Tibial nerve (tissue), 4 donors: ENCODE measurements around the gene ACP6. TPM values are rescaled to one million over a fixed set of nuclear protein-coding genes. Genes with fewer than 3 reads are reported as not detected.
"Not testable (repeated sequence)": the region's sequence is repeated elsewhere in the genome, so short reads cannot be mapped to it uniquely, and the experiment has no call there.

Experiments used
- DNase-seq, 2 donors: peaks; one replicate each; pipeline ENCODE4 v3.0.0-alpha.2; 2019; ENCODE audit warnings: low spot score in 2 of 2
- H3K27ac ChIP-seq, 4 donors: fragments of 200-600 bp; sonication (generic) in 3 of 4; one replicate each; pipeline ENCODE4 v1.5.1; 2017 to 2019; ENCODE audit warnings: mild to moderate bottlenecking in 1 of 4
- H3K27me3 ChIP-seq, 2 donors: fragments of 200-600 bp; sonication (generic) in 1 of 2; one replicate each; pipeline versions ENCODE4 v1.5.1 to v1.6.0; 2017 to 2019
- H3K36me3 ChIP-seq, 3 donors: fragments of 200-600 bp; sonication (generic); one replicate each; pipeline ENCODE4 v1.5.1; 2018 to 2019
- H3K4me1 ChIP-seq, 4 donors: fragments of 200-600 bp; sonication (generic) in 3 of 4; one replicate each; pipeline ENCODE4 v1.5.1; 2017 to 2019
- H3K4me3 ChIP-seq, 4 donors: fragments of 200-600 bp; sonication (generic) in 3 of 4; one replicate each; pipeline ENCODE4 v1.5.1; 2017 to 2019; ENCODE audit warnings: mild to moderate bottlenecking in 1 of 4, moderate library complexity in 1 of 4
- H3K9me3 ChIP-seq, 4 donors: fragments of 200-600 bp; sonication (generic) in 3 of 4; one replicate each; pipeline ENCODE4 v1.5.1; 2017 to 2019
- EP300 ChIP-seq, 2 donors: sonication (generic); formaldehyde crosslinking; IDR thresholded peaks; one replicate each; pipeline ENCODE4 v1.6.1; 2017; ENCODE audit warnings: antibody characterized with exemption in 2 of 2, mild to moderate bottlenecking in 1 of 2
- POLR2A ChIP-seq, 2 donors: fragments of 450-650 bp; IDR thresholded peaks; one replicate each; pipeline ENCODE4 v1.6.1; 2017; ENCODE audit warnings: antibody characterized with exemption in 2 of 2, mild to moderate bottlenecking in 2 of 2, moderate library complexity in 2 of 2
- WGBS, 2 donors: methylation state at CpG; one replicate each; pipeline ENCODE4 v1.1.5; 2018; 5-methylcytosine and 5-hydroxymethylcytosine counted together
- total RNA-seq, 4 donors: library from RNA; depleted of rRNA; stranded (reverse); fragments of >200 nt; gene quantifications; one replicate each; pipeline ENCODE4 v1.1.0, GENCODE V29; 2016
- TF ChIP-seq, protein P1 (sequence below), 5 experiments: fragments of 200-600 bp in 3 of 5; fragments of 450-650 bp in 2 of 5; sonication (generic) in 3 of 5; IDR thresholded peaks; one replicate each; pipeline ENCODE4 v1.5.1; 2016 to 2019; ENCODE audit warnings: antibody characterized with exemption in 5 of 5, mild to moderate bottlenecking in 3 of 5, moderate library complexity in 2 of 5

ACP6 gene
- total RNA-seq, 4 donors from 2014 or later, result 13.7 to 29.4 (median 20.9) TPM

DNA sequence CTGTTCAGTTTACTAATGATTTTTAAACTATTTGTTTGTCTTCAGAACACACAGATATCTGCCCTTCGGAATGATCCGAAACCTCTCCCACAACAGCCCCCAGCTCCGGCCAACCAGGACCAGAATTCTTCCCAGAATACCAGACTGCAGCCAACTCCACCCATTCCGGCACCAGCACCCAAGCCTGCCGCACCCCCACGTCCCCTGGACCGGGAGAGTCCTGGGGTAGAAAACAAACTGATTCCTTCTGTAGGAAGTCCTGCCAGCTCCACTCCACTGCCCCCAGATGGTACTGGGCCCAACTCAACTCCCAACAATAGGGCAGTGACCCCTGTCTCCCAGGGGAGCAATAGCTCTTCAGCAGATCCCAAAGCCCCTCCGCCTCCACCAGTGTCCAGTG, 51.6 kb downstream of the ACP6 start:
- Histone ChIP-seq H3K27ac (no peak overlapping the region), H3K4me1 (no peaks in the 10 kb centered on the region), H3K4me3 (no peak overlapping the region), H3K27me3 (no peaks in the 10 kb centered on the region), H3K9me3 (no peaks in the 10 kb centered on the region), H3K36me3 (peaks cover 0 to 91% (median 10%) of the 10 kb centered on the region in 3 donors)
- TF ChIP-seq POLR2A (IDR thresholded peaks at IDR 0.05), result no peak
- TF ChIP-seq EP300 (IDR thresholded peaks at IDR 0.05), result no peak
- TF ChIP-seq, protein P1, sequence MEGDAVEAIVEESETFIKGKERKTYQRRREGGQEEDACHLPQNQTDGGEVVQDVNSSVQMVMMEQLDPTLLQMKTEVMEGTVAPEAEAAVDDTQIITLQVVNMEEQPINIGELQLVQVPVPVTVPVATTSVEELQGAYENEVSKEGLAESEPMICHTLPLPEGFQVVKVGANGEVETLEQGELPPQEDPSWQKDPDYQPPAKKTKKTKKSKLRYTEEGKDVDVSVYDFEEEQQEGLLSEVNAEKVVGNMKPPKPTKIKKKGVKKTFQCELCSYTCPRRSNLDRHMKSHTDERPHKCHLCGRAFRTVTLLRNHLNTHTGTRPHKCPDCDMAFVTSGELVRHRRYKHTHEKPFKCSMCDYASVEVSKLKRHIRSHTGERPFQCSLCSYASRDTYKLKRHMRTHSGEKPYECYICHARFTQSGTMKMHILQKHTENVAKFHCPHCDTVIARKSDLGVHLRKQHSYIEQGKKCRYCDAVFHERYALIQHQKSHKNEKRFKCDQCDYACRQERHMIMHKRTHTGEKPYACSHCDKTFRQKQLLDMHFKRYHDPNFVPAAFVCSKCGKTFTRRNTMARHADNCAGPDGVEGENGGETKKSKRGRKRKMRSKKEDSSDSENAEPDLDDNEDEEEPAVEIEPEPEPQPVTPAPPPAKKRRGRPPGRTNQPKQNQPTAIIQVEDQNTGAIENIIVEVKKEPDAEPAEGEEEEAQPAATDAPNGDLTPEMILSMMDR (IDR thresholded peaks at IDR 0.05), result no peak
- WGBS, 2 donors, result 89 to 95% methylated on average over 7 to 8 of the region's 8 CpGs
- no peak for DNase-seq

- DNase-seq, result no peak
- no peaks in the 10 kb centered on the region for H3K9me3 ChIP-seq
- H3K4me1 ChIP-seq, result peaks cover 0 to 4% (median 0%) of the 10 kb centered on the region in 4 donors
- no peak for TF ChIP-seq POLR2A (IDR thresholded peaks at IDR 0.05)
- H3K27me3 ChIP-seq, result no peaks in the 10 kb centered on the region
- no peak overlapping the region for H3K4me3 ChIP-seq
- WGBS, 2 donors, result 78 to 81% methylated on average over 4 of the region's 4 CpGs
- peaks cover 0 to 93% (median 10%) of the 10 kb centered on the region in 3 donors for H3K36me3 ChIP-seq
- H3K27ac ChIP-seq, result no peak overlapping the region
These were observed 52.2 kb downstream of the ACP6 start for GRCh38 chr1:147618077-147618569.

DNA sequence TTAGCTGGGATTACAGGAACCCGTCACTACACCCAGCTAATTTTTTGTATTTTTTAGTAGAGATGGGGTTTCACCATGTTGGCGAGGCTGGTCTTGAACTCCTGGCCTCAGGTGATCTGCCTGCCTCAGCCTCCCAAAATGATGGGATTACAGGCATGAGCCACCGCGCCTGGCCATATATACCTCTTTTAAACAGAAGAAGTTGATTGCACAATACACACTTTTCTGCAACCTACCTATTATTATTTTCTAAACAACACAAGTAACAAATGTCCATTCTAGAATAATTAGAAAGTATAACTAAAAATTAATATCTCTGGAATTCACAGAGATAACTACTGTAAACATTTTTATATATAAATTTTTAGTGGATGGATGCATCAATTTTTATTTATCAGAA, 55.4 kb downstream of the ACP6 start:
- DNase-seq, H3K9me3 ChIP-seq, H3K27me3 ChIP-seq, H3K4me3 ChIP-seq, H3K27ac ChIP-seq: not testable (repeated sequence)
- peaks cover 0 to 15% (median 0%) of the 10 kb centered on the region in 4 donors for H3K4me1 ChIP-seq
- 93 to 97% methylated on average over 4 of the region's 4 CpGs for WGBS, 2 donors
- H3K36me3 ChIP-seq, result peaks cover 0 to 88% (median 10%) of the 10 kb centered on the region in 3 donors

DNA sequence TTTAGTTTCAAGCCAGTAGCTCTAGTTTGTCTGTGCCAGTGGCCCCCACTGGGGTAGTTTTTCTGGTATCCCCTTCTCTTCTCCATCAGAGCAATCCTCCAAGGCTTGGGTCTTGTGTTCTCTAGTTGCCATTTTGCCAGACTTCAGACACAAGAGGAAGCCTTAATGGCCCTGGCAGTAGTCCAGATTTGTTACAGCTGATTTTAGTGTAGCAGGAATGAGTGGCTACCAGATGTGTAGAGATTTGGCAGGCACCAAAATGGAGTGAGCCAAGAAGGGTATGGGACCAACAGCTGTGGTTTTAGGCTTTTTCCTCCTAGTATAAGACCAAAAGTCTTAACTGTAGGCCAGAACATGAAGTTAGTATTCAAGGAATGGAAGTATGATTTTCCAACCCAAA, 56.8 kb downstream of the ACP6 start:
- no peak overlapping the region for H3K4me3 ChIP-seq
- peaks cover 0 to 15% (median 0%) of the 10 kb centered on the region in 4 donors for H3K4me1 ChIP-seq
- no peaks in the 10 kb centered on the region for H3K9me3 ChIP-seq
- DNase-seq, result no peak
- H3K36me3 ChIP-seq, result peaks cover 0 to 77% (median 10%) of the 10 kb centered on the region in 3 donors
- H3K27ac ChIP-seq, result no peak overlapping the region
- TF ChIP-seq, protein P1 (IDR thresholded peaks at IDR 0.05), result no peak
- TF ChIP-seq POLR2A (IDR thresholded peaks at IDR 0.05) (no peak), EP300 (IDR thresholded peaks at IDR 0.05) (no peak)
- no peaks in the 10 kb centered on the region for H3K27me3 ChIP-seq

- H3K36me3 ChIP-seq, result peaks cover 0 to 73% (median 10%) of the 10 kb centered on the region in 3 donors
These were observed 58.0 kb downstream of the ACP6 start for GRCh38 chr1:147612366-147612765.

DNA sequence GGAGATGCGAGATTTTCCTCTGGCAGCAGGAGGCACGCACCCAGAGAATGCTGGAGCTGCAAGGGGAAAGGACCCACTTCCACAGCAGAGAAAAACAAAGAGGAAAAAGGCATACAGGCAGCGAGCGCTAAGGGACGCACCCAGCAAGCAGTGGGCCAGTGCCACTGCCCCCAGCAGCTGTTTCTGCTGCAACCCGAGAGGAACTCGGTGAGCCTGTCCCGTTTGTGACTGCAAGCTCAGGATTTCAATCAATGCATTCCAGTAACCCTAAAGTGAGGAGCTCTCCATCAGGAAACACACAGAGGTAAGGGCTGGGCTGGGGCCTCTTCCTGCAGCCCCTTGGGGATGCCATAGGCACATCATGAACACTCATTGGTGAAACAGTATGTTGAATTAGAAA, 58.7 kb downstream of the ACP6 start:
- Histone ChIP-seq H3K9me3 (no peaks in the 10 kb centered on the region), H3K4me1 (peaks cover 0 to 15% (median 0%) of the 10 kb centered on the region in 4 donors), H3K27ac (no peak overlapping the region), H3K36me3 (peaks cover 0 to 73% (median 3%) of the 10 kb centered on the region in 3 donors), H3K27me3 (no peaks in the 10 kb centered on the region), H3K4me3 (no peak overlapping the region)
- TF ChIP-seq, protein P1 (IDR thresholded peaks at IDR 0.05), result no peak
- no peak for TF ChIP-seq EP300 (IDR thresholded peaks at IDR 0.05)
- TF ChIP-seq POLR2A (IDR thresholded peaks at IDR 0.05), result no peak
- WGBS, 2 donors, result 81 to 82% methylated on average over 8 of the region's 8 CpGs
- no peak for DNase-seq

More at GRCh38 chr1:147612366-147612765, 58.0 kb downstream of the ACP6 start:
- no peak overlapping the region for H3K27ac ChIP-seq
- TF ChIP-seq EP300 (IDR thresholded peaks at IDR 0.05), result no peak
- DNase-seq, result no peak
- no peak overlapping the region for H3K4me3 ChIP-seq
- WGBS, 2 donors, result 66 to 80% methylated on average over 4 of the region's 4 CpGs
- H3K27me3 ChIP-seq, result no peaks in the 10 kb centered on the region
- peaks cover 0 to 15% (median 0%) of the 10 kb centered on the region in 4 donors for H3K4me1 ChIP-seq
- H3K9me3 ChIP-seq, result no peaks in the 10 kb centered on the region

DNA sequence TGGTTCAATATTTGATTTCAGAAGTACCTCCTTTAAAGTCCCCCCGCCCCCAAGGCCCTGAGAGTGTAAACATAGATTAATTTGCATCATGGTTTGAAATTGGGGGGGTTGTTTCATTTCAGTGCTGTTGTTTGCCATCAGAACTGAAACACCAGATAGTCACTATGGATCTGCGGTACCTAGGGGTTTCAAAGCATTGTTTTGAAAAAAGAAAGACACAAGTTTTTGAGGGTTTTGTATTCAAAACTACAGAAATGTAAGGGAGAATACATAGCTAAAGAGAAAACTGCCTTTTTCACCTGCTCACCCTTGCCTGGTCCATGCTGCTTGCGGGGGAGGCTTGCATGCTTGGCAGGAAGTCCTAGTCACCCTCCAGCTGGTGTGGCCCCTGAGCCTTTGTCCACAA, 59.3 kb downstream of the ACP6 start:
- no peak for DNase-seq
- WGBS, 2 donors, result 94% methylated on average over 3 of the region's 3 CpGs
- H3K4me3 ChIP-seq, result no peak overlapping the region
- H3K27ac ChIP-seq, result no peak overlapping the region
- TF ChIP-seq EP300 (IDR thresholded peaks at IDR 0.05) (no peak), POLR2A (IDR thresholded peaks at IDR 0.05) (no peak)
- TF ChIP-seq, protein P1 (IDR thresholded peaks at IDR 0.05), result no peak
- peaks cover 0 to 71% (median 0%) of the 10 kb centered on the region in 3 donors for H3K36me3 ChIP-seq
- H3K27me3 ChIP-seq, result no peaks in the 10 kb centered on the region
- peaks cover 0 to 15% (median 0%) of the 10 kb centered on the region in 4 donors for H3K4me1 ChIP-seq
- H3K9me3 ChIP-seq, result no peaks in the 10 kb centered on the region
